ENCODE results near the gene PLAGL1. TPM values are rescaled to one million over a fixed set of nuclear protein-coding genes. Genes with fewer than 3 reads are reported as not detected.

Gene PLAGL1
- total and polyA plus RNA-seq, 2 of the 8 experiments (the other 6 are each of a cell fraction or from before 2014, with no cell fraction given): 0.94 to 1.1 TPM

DNA sequence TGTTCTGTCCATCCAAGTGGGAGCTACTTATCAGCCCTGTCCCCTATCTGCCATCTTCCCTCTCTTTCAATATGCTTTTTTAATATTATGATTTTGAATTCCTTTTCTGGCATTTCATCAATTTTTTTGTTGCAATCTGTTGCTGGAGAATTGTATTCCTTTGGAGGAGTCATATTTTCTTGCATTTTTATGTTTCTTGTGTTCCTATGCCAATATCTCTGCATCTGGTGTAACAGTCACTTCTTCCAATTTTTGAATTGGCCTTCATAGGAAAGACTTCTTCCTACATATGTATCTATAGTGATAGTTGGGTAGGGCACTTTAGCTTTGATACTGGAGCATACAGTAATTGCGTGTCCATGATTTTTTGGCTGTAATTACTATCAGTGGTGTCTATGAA lies 73.7 kb downstream of the PLAGL1 start:
- CTCF ChIA-PET (ENCODE audit: partially characterized antibody): interaction anchor here (1.0 to 18.8 kb wide), 12 partner anchors 9 to 380 kb away, joined by 3 to 591 read pairs (median 4); no protein-coding TSS in a partner anchor
- H3K23ac ChIP-seq (ENCODE audit: insufficient read length): no peak overlapping the region

More for the DNA sequence above, 73.7 kb downstream of the PLAGL1 start:
- H2BK5ac ChIP-seq (ENCODE audit: low read depth, low read length): no peak overlapping the region
- H4K8ac ChIP-seq (ENCODE audit: extremely low read depth, insufficient read depth, low read length): no peak overlapping the region
- H4K5ac ChIP-seq (ENCODE audit: insufficient read length, low read depth, low read length): no peak overlapping the region
- no peak overlapping the region for H3K9ac ChIP-seq (replicated peaks in 1 of 4; ENCODE audit: extremely low read depth in 1 of 4, low read depth in 3 of 4, low read length in 3 of 4)
- POLR2A ChIA-PET (ENCODE audit: partially characterized antibody): no interaction called here
- no peak overlapping the region for H2BK120ac ChIP-seq (replicated peaks; ENCODE audit: low read depth, low read length)
- peaks cover 0 to 15% (median 4%) of the 10 kb centered on the region in 4 experiments; a peak in 4 of 7 replicates for H3K4me1 ChIP-seq (replicated peaks in 1 of 4; ENCODE audit: control insufficient read depth in 3 of 4, insufficient read depth in 4 of 4, low read length in 3 of 4)
- no peaks in the 10 kb centered on the region for H3K79me2 ChIP-seq (ENCODE audit: control insufficient read depth in 1 of 2, insufficient read depth in 2 of 2, low read length in 2 of 2)
- no peak overlapping the region for H3K27ac ChIP-seq (ENCODE audit: low read depth, low read length)
- no peaks in the 10 kb centered on the region for H4K20me1 ChIP-seq (replicated peaks in 1 of 2; ENCODE audit: control insufficient read depth in 1 of 2, insufficient read depth in 2 of 2, low read length in 2 of 2)
- 81% methylated on average over 1 of the region's 1 CpG; no CpG with 5 or more reads in 1 of the 2 experiments for WGBS, 2 experiments (ENCODE audit: extremely low coverage in 1 of 2, insufficient coverage in 1 of 2, insufficient read length in 1 of 2, insufficient replicate concordance in 2 of 2, low coverage in 1 of 2, low lambda C conversion rate in 2 of 2, missing lambda C conversion rate in 1 of 2)
- no peak overlapping the region for H3K4me3 ChIP-seq (ENCODE audit: extremely low read depth in 1 of 4, insufficient read depth in 2 of 4, low read depth in 3 of 4, low read length in 4 of 4)
- no peak overlapping the region for H2BK20ac ChIP-seq (ENCODE audit: low read length)
- H3K36me3 ChIP-seq (ENCODE audit: control insufficient read depth in 2 of 4, insufficient read depth in 4 of 4, low read length in 3 of 4): no peaks in the 10 kb centered on the region
- no peak overlapping the region for H3K4ac ChIP-seq (replicated peaks; ENCODE audit: insufficient read length, low read depth, low read length)
- no peak overlapping the region for H3K14ac ChIP-seq (ENCODE audit: insufficient read length)
- H3K4me2 ChIP-seq (ENCODE audit: insufficient read depth in 1 of 2, low read depth in 2 of 2, low read length in 2 of 2): no peak overlapping the region
- H3K9me3 ChIP-seq (ENCODE audit: insufficient read depth in 2 of 2, low read depth in 1 of 2, low read length in 1 of 2): peaks cover 0 to 8% of the 10 kb centered on the region in 2 experiments; a peak in 2 of 4 replicates
- TF ChIP-seq RXRA (IDR thresholded peaks at IDR 0.05; ENCODE audit: insufficient read depth, low read depth, low read length) (no peak), EGR1 (IDR thresholded peaks at IDR 0.05; ENCODE audit: borderline replicate concordance, low read depth, low read length) (no peak), TCF12 (IDR thresholded peaks at IDR 0.05; ENCODE audit: low read depth, low read length) (no peak), CTBP2 (IDR thresholded peaks at IDR 0.05; ENCODE audit: borderline replicate concordance, insufficient read depth, insufficient read length, low read length) (no peak)
- TF ChIP-seq, protein P1, sequence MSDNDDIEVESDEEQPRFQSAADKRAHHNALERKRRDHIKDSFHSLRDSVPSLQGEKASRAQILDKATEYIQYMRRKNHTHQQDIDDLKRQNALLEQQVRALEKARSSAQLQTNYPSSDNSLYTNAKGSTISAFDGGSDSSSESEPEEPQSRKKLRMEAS (IDR thresholded peaks at IDR 0.05): no peak
- peak overlapping the region; percentile 56; the same call in 1 of the 2 replicates for H2AK5ac ChIP-seq (ENCODE audit: low read depth, low read length)
- DNase-seq (ENCODE audit: low read depth in 1 of 2, low spot score in 2 of 2) (no peak), FAIRE-seq (no peak)
- no peaks in the 10 kb centered on the region for H3K79me1 ChIP-seq (ENCODE audit: low read depth, low read length)
- H4K91ac ChIP-seq (replicated peaks; ENCODE audit: insufficient read length, low read length): no peak overlapping the region
- no peak overlapping the region for H2BK15ac ChIP-seq (ENCODE audit: low read length)
- H2AFZ ChIP-seq (ENCODE audit: low read length): no peak overlapping the region
- no peaks in the 10 kb centered on the region; a peak in 1 of 7 replicates for H3K27me3 ChIP-seq (replicated peaks in 1 of 4; ENCODE audit: control insufficient read depth in 3 of 4, extremely low read depth in 1 of 4, insufficient read depth in 3 of 4, low read length in 3 of 4)
- no peak overlapping the region for H2BK12ac ChIP-seq (ENCODE audit: low read depth, low read length)
- H3K18ac ChIP-seq (ENCODE audit: extremely low read depth, low read length): no peak overlapping the region
- H3K56ac ChIP-seq (replicated peaks; ENCODE audit: insufficient read length, low read depth, low read length): no peak overlapping the region
- H3K23me2 ChIP-seq (ENCODE audit: low read depth, low read length): no peaks in the 10 kb centered on the region
